Stimulated activated CD8-positive, alpha-beta memory T cell treated with anti-CD3 and anti-CD28 coated beads, Interleukin-15, amount 100 ng/mL, for 24 hours (primary cell): ENCODE results near the gene SNX32.

ENCODE experiments used
- DNase-seq: peaks from one replicate; pipeline ENCODE4 v3.0.0-alpha.2; 2020; ENCODE audit warnings: low read depth

Gene SNX32

DNA sequence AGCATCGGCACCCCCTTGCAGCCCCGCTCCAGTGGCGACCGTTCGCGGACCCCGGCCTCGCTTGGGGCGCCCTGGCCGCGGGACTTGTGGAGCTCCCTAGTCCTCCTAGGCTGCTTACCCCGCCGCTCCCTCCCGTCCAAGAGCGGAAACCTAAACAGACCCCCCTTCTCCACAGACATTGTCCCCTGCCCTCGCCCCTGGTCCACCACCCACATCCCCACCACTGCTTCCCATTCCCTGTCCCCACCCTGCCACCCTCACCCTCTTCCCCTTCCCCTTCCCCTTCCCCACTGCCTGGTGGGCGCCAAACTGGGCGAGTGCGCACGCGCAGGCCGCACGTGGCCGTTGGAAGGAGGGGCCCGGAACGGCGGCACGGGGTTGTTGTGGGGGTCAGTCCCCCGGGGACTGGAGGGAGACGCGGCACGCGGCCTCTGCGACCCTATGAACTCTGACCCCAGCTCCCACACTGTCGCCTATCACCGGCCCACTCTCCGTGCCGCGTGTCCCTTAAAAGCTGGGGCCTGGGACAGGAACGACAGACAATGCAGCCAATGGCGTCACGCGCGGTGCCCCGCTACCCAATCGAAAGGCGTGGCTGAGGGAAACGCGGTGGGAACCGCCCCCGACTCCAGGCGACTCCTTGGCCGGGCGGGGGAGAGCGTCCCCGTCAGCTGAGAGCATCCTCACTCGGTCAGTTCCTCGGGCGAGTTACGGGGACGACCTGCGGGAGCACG lies at the start of gene SNX32:
Gene SNX32, plus strand, starts transcription at position 667 of the 734 bp plus-strand sequence. CDS start 103 bp downstream, outside the sequence.
- peak; percentile 93 for DNase-seq

DNA sequence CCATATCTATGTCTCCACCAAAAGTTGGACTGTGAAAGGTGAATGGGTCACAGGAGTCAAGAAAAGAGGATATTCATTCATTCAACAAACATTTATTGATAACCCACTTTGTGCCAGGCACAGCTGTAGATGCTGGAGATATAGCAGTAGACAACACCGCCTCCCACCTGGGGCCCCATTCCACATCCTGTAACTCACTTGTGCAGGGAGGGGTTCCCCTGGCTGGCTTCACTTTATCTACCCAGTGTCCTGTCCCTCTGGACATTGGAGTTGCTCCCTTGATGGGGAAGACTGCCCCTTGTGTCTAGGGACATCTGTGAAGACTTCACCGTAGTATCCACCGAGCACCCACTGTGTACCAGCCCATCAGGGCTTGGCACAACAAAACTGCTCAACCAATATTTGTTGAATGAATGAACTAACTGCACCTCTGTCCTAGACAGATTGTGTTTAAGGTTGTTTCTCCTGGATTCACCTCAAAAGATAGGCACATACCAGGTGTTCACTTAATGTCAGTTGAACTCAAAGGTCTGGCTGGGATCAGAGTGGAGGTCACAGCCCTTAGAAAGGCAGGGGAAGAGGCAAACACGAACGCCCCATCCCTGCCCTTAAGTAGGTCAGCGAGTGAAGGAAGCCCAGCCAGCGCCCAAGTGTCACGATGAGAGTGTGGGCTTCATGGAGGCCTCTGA lies 48.3 kb upstream of the SNX32 start:
- DNase-seq = no peak

DNA sequence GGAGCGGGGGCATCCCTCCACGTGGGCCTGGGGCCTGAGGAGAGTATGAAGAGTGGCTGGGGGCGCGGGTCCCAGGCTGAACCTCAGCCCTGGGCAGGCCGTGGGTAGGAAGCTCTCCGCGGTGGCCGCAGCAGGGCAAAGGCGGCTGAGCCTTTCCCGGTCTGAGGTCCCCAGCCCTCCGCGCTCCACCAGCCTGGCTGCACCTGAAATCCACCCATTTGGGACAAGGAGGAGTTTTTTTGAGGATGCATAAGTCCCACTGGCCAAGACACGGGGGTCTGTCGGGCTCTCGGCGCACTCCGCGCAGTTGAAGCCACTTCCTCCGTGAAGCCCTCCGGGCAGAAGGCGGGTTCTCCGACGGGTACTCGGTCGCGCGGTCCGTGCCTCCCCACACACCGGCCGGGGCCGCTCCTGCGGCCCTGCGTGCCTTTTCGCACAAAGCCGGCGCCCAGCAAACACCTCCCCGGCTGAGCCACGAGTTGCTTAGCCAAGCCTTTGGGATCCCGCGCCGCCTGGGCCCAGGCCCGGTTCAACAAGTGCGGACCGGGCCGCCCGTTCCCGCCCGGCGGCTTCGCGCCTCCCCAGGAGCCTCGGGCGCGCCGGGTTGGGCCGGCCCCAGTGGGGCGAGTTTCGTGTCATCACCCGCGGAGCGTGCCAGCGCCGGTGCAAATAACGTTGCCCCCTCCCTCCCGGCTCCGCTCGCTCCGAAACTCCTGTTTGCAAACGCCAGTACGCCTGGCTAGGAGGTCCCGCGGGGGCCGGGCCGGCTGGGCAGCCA lies 47.6 kb upstream of the SNX32 start:
- no peak for DNase-seq

DNA sequence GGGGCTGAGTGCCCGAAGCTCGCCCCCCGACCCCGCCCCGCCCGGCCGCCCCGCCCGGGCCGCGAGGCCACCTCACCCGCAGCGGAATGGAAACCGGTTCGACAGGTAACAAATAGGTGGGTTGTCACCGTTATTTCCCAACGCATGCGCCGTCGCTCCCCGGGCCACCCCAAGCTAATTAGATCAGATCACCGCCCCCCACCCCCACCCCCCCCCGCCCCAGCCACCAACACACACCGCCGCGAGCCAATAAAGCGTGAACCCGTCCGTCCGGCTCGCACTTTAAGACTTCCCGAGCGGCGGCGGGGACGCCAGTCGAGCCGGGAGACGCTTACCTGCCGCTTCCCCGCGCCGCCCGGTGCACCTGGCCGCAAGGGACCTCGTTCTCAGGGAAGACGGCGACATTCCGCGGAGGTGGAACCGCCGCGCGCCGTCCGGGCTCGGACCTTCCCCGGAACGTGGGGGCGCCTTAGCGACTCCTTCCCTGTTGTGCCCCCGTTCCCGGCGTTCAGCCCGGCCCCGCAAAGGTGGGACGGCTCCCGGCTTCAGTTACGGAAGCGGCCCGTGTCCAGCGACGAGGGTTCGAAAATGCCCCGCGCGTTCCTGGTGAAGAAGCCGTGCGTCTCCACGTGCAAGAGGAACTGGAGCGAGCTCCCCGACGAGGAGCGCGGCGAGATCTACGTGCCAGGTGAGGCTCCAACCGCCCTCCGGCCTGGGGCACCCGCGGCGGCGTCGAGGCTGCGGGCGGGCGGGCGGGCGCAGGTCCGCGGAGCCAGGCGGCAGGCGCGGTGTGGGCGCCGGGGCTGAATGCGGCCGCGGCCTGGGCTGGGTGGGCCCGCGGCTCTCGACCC lies 46.8 kb upstream of the SNX32 start, which contains the start of gene OVOL1:
Gene OVOL1, plus strand, starts transcription at position 278 of the 851 bp plus-strand sequence. Its CDS starts 311 bp downstream, at position 589.
- DNase-seq = no peak

DNA sequence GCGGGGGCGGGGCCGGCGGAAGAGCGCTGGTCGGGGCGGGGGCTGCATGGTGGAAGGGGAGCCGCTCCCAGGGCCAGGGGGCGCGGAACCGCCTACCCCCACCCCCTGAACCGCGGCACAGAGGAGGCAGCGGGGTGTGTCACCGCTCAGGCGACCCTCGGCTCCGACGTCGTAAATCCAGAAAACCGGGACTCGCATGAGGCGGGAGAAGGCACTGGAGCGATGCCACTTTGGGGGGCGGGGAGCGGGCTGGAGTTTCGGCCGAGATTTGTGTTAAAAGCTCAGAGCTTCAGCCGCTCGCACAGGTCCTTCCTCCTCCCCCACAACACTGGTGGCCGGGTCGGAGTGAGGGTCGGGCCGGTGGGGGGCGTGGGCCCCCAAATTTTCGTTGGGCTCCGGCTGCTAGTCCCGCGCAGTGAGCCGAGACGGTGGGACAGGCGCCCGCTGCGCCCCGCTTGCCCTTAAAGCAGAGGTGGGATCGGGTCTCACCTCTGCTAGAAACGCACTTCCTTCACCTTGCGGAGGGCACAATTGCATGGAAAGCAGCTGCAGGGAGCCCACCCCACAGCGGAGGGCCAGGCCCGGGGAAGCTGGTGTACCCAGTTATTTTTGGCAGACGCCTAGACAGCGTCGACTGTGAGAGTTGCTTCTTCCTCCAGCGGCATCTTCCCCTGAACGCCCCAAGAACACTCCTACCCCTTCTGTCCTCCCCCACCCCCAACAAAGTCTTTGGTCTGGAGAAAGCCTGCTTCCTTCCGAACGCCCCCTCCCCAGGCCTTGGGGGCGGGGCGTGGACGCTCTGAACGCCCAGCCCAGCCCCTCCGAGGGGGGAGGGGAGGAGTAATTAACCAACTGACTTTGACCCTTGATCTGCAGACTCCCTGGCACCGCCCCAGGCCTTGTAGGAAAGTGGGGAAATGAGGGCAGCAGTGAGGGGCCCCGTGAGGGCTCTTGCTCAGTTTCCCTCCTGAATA lies 45.8 kb upstream of the SNX32 start:
- no peak for DNase-seq

DNA sequence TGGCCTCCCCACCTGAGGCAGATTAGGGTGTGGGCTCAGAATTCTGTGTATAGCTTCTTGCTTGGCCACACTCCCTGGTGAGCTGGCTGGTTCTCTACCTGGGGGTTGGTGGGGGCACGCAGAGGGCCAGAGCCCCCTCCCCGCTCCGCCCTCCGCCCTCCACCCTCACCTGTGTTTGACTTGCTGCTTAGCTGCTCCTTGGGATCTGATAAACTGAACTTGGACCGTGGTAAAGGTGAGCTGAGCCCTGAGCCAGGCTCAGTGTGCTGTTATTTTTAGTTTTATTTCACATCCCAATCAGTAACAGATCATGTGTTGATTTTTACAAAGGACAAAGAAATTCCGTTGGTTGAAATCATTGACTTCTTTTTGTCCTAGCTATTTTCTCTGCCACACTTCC lies 44.9 kb upstream of the SNX32 start:
- DNase-seq = no peak

DNA sequence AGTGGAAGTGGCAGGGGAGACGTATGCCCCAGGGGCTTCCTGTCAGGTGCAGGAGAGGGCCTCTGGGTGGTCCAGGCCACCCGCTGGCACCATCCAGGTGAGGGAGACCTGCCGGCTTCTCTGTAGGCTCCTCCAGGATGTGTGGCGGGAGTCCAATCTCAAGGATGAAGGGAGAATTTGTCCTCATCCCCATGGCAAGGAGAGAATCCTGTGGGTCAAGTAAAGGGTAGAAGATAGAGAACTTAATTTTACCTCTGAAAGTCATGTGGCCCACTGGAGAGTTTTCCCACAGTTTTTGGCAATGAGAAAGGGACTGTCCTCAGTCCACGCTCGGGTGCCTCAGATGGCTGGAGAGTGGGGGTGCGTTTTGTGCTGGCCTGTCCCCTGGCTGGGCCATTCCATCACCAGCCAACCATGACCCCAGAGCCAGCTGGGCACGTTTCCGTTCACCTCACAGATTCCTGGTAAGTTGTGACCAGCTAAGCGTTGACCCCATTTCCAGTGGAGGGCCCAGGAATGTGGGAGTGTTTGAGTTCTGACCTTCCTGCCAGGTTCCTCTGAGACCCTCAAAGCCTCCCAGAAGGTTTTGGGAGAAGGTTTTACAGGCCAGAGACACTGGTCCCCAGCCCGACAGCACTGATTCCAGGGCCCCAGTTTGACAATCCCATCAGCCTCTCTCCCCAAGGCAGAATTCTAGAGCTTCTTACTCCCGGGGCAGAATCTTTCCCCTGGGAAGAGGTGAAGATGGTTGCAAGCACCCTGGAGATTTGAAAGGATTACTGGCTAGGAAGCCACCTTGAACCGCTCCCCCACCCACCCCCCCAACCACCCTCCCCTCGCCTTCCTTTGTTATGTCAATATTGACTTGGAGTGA lies 44.3 kb upstream of the SNX32 start:
- DNase-seq = no peak

DNA sequence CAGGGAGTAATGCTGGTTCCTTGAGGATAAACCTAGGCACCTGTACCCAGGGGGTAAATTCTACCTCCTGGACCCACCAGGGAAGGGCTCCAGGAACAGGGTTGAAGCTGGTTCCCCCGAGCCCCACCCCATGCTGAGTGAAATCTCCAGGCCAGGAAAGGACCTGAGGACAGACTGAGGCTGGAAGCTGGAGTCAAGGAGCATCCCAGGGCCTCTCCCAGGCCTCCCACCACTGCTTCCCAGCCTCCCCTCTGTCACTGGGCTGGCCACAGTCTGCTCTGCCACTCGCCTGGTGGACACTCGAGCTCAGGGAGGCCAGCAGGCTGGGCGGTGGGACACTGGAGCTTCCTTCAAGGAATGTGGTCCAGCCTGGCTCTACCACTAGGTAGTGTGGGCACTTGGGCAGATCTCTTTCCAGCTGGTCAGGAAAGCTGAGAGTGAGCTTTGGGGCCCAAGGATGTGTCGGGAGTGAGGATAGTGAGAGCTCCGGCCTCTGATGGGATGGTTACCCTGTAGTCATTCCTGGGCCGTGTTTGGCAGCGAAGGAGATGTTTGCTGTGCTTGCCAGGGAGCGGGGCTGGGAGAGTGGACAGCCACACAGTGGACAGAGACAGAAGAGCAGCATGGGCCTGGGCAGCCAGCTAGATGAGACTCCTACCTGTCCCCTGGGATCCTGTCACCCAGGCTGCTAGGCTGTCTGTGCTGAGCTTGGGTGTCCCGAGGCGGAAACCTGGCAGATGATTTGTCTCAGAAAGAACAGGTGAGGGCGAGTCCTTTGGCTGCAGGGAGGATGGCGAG lies 43.5 kb upstream of the SNX32 start:
- DNase-seq = no peak

DNA sequence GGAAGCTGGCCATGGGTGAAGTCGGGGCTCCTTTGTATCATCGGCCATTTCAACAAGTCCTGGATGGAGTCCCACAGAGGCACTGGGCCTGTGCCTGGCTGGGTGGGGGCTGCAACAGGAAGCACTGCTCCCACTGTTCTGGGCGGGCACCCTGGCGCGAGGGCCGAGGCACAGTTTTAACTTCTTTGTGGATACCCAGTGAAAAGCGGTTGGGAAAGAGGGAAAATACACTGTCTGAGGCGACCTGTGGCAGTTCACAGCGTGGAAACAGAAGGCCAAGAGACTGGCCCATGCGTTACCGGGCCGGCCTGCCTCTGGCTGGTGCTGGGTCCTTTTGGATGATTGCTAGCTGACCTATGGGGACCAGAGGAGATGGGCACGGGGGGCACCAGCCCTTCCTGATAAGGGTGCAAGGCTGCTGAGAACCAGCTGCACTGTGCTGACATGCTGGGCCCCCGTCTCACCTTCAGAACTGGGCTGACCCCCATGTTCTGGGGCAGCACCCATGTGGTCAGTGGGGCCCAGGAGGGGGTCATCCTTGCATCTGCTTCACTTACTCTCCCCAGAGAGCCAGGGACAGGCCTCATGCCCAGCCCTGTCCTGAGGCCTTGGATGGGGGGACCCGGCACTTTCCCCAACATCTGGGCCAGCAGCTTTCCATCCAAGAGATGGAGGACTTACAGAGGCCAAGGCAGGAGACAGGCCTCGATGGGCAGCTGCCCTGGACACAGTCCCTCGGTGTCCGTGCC lies 42.7 kb upstream of the SNX32 start:
- no peak for DNase-seq

DNA sequence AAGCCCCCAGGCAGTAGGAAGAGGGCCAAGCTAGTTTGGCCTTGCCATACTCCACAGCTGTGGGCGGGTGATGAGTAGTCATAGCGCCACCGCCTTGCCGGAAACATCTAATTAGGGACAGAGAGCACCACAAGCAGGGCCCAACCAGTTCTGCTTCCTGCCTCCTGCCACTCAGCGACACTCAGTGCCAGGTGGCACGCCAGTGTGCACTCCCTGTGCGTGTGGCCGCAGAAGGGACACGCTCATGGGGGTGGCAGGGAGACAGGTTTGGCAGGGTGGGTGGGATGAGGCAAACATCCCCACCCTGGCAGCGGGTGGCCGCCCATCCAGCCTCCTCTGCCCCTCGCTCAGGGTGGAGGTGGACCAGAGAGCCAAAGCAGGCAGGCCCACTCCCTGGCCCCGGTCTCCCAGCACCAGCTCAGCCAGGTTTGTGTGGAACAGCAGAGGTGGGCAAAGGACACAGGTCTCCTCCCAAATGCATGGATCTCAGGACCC lies 42.0 kb upstream of the SNX32 start:
- DNase-seq = no peak

DNA sequence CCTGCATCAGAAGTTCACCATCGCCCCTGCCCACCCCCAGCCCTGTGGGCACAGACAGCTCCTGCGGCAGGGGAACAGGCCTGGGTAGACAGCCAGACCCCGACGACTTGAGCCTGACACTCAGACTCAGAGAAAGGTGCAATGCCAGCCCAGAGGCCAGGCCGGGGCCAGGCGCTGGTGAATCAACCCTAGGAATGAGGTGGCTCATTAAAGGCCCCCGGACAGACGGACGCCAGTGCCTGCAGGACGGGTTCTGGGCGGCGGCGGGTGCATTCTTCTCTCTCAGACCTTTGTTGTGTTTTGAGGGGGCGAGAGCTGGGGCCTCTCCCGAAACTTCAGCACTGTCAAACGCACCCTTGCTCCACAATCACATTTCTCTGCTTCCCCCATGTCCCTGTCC lies 41.3 kb upstream of the SNX32 start:
- no peak for DNase-seq

DNA sequence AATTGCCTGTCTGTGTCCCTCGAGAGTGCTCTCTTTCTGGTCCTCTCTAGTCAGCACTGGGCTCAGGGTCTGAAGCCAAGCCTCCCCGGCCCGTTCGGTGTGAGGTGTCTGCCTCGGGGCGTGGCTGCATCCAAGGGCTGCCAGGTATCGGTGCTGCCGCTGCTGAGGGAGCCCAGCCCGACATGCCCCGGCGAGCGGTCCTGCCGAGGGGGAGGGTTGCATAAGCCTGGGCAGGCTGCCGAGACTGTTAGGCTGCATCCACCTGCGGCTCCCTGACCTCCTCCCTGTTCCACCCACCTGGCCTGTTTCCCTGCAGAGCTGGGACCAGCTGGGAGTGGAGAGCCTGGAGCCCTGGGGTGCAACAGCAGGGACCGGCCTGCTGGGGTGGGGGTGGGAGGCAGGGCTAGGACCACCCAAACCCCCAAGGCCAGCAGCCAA lies 40.6 kb upstream of the SNX32 start:
- no peak for DNase-seq

DNA sequence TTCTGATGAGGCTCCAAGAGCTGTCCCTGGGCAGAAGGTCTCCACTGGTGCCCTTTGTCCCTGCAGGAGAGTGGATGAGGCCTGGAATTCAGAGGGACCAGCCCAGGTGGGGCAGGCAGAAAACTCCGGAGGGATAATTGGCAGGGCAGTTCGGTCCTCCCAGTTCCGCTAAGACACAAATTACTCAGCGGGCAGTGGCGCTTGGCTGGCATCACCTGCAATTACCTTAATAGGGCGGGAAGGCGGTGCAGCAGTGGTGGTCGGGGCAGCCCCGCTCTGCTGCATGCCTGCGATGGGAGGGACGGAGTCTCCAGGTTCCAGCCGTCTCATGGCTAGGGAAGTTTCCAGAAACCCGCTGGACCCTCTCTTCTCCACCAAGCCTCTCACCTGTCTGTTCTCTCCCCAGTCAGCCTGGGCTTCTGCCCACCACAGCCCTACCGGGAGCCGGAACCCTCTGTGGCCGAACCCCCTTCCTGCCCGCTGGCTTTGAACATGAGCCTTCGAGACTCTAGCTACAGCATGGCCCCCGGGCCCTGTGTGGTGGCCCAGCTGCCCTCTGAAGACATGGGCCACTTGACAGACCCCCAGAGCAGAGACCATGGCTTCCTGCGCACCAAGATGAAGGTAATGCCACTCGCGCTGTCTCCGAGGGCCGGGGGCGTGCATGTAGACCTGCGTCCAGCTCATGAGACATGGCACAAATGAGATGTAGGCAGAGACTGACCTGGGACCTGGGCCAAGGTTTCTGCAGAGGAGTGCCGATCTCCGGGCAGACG lies 40.0 kb upstream of the SNX32 start:
- no peak for DNase-seq

DNA sequence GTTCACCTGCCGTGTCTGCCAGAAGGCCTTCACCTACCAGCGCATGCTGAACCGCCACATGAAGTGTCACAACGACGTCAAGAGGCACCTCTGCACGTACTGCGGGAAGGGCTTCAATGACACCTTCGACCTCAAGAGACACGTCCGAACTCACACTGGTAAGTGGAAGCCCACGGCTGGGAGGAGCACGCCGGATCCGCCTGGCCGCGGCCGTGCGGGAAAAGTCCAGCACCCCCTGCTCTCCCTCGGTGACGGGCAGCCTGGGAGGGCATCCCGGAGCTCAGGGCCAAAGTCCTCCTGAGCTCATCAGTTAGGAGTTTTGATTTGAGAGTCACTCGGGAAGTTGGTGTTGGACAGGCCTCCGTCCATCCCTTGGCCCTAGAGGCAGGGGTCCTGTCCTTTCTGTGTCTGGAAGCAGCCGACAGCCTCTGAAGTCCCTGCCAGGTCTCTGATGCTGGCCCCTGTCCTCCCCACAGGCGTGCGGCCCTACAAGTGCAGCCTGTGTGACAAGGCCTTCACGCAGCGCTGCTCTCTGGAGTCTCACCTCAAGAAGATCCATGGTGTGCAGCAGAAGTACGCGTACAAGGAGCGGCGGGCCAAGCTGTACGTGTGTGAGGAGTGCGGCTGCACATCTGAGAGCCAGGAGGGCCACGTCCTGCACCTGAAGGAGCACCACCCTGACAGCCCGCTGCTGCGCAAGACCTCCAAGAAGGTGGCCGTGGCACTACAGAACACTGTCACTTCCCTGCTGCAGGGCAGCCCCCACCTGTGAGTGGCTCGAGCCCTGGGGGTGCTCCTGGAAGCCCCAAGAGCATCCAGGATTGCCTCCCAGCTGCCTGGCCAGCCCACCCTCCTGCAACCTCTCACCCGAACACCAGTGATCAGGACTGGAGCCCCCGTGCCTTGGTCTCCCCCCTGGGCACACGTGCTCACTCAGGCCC lies 38.9 kb upstream of the SNX32 start:
- DNase-seq = no peak

DNA sequence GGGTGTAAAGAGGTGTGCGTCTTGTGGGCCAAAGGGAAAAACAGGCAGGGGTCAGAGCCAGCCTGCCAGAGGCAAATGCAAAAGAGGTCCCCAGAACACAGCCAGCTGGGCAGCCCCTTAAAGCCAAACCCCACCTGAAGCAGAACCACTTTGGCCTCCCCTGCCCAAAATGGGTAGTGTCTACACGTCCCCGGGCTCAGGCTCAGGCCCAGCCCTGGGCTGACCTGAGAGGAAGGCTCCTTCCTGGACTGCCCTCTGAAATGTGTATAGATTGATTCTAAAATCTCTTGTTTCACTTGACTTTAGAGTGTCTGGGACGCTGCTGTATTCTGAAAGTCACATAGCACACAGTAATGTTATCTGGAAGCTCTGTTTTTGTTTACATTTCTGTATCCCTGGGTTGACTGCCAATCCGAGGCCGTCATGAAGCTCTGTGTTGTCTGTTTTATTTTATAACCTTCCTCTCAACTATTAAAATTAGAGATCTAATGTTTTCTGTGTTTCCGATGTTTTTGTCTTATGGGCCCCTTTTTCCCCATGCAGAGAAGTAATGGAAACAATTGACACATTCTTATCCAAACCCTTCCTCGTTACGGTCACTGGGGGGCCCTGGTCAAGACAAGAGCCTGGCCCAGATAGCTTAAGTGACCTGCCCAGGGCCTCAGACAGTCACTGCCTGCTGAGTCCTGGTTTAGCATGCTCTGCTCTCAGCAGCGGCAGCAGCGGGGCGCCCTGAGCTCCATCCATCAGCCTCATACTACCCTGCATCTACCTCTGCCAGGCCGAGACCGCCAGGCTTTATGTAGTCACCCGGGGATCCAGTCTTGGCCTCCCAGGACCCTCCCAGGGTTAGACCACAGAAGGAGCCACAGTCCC lies 36.8 kb upstream of the SNX32 start:
- no peak for DNase-seq
